ENCODE results near the gene RFTN1.

The RFTN1 gene

DNA sequence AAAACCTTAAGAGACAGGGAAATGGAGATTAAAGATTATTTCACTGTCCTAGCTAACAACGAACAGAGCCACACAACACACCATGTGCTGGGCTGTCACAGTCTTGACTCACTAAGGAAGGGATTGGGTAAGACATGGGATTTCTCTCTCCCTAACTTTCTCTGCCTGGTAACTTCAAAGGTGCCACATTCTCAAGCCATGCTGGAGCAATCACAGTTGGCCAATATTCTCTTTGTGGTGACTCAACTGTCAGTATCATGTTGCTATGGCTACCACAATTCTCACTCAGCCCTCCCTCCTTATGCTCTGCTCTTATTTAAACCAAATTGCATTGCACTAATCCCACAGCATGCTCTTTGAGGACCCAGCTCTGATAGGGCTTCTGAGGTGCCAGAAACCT lies 174.5 kb downstream of the RFTN1 start:
- peaks cover 15% of the 10 kb centered on the region for H3K4me1 Mint-ChIP-seq
- peaks cover 12% of the 10 kb centered on the region for H3K36me3 Mint-ChIP-seq
- H3K27me3 Mint-ChIP-seq = no peaks in the 10 kb centered on the region
- no peaks in the 10 kb centered on the region for H3K9me3 Mint-ChIP-seq
- no peak overlapping the region for H3K4me3 Mint-ChIP-seq
- DNase-seq (ENCODE audit: low spot score in 2 of 2) = no peak
- peak; percentile 32 for ATAC-seq (ENCODE audit: low read depth)
- H3K27ac Mint-ChIP-seq = no peak overlapping the region

DNA sequence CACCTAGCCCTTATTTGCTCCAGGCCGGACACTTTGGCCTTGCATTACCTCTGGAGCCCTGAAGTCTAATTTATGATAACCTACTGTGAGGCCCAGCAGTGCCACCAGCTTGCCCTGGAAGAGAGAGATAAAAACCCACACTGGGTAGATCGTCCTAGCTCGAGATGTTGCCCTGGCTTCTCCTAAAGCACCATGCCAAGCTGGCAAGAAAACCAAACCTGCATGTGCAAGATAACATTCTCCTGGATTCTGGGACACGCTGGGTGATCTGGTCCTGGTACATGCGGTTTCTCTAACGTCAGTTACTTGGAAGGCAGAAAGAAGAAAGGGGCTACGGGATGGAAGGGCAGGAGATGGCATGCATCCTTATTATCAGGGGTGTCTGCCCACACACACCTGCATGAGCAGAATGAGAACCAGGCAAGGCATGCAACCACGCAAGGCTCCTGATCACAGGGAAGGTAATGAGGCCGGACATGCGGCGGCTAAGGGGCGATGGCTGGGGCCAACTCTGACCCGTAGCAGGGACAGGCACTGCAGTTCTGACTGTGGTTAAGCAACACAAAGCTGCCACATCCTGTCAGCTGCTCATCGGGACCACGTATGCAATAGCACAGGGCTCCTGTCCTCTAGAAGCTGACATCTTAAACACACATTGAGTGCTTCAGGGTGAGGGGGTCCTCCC lies 175.5 kb downstream of the RFTN1 start:
- Mint-ChIP-seq H3K4me1 (peaks cover 10% of the 10 kb centered on the region), H3K36me3 (peaks cover 12% of the 10 kb centered on the region), H3K9me3 (no peaks in the 10 kb centered on the region), H3K4me3 (no peak overlapping the region), H3K27ac (peak overlapping the region; percentile 56), H3K27me3 (no peaks in the 10 kb centered on the region)
- no peak for DNase-seq (ENCODE audit: low spot score in 2 of 2)
- peak; percentile 83 for ATAC-seq (ENCODE audit: low read depth)

GRCh38 chr3:16336825-16337224 lies 176.7 kb downstream of the RFTN1 start:
- H3K27me3 Mint-ChIP-seq = no peaks in the 10 kb centered on the region
- no peak overlapping the region for H3K4me3 Mint-ChIP-seq
- ATAC-seq (ENCODE audit: low read depth) (no peak), DNase-seq (ENCODE audit: low spot score in 2 of 2) (no peak)
- peaks cover 16% of the 10 kb centered on the region for H3K36me3 Mint-ChIP-seq
- no peak overlapping the region for H3K27ac Mint-ChIP-seq
- H3K9me3 Mint-ChIP-seq = peaks cover 2% of the 10 kb centered on the region
- peaks cover 10% of the 10 kb centered on the region for H3K4me1 Mint-ChIP-seq

GRCh38 chr3:16335772-16336645 lies 177.5 kb downstream of the RFTN1 start:
- H3K4me1 Mint-ChIP-seq = peaks cover 10% of the 10 kb centered on the region

GRCh38 chr3:16335333-16335732 lies 178.2 kb downstream of the RFTN1 start:
- Mint-ChIP-seq H3K4me3 (no peak overlapping the region), H3K27ac (no peak overlapping the region), H3K9me3 (peaks cover 6% of the 10 kb centered on the region), H3K27me3 (no peaks in the 10 kb centered on the region), H3K36me3 (peaks cover 26% of the 10 kb centered on the region), H3K4me1 (peaks cover 10% of the 10 kb centered on the region)
- ATAC-seq (ENCODE audit: low read depth) (no peak), DNase-seq (ENCODE audit: low spot score in 2 of 2) (no peak)

More at GRCh38 chr3:16335772-16336645, 177.5 kb downstream of the RFTN1 start:
- no peaks in the 10 kb centered on the region for H3K27me3 Mint-ChIP-seq
- peak overlapping the region; percentile 40 for H3K27ac Mint-ChIP-seq
- no peak for ATAC-seq (ENCODE audit: low read depth)
- peaks cover 21% of the 10 kb centered on the region for H3K36me3 Mint-ChIP-seq
- peaks cover 6% of the 10 kb centered on the region for H3K9me3 Mint-ChIP-seq
- DNase-seq (ENCODE audit: low spot score in 2 of 2) = no peak
- no peak overlapping the region for H3K4me3 Mint-ChIP-seq

DNA sequence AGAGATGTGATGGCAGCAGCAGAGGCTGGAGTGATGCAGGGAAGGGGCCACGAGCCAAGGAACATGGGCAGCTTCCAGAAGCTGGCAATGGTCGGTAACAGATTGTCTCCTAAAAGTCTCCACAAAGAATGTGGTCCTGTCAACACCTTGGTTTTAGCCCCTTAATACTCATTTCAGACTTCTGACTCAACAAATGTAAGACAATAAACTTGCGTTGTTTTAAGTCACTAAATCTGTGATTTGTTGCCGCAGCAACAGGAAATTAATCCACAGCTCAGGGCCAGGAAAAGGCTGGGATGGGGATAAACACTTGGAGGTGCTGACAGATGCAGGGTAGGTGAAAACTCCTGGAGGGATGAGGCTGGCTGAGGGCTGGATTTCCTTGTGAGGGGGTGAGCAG lies 178.6 kb downstream of the RFTN1 start:
- H3K4me1 Mint-ChIP-seq = peaks cover 10% of the 10 kb centered on the region
- H3K36me3 Mint-ChIP-seq = peaks cover 29% of the 10 kb centered on the region
- DNase-seq (ENCODE audit: low spot score in 2 of 2) = no peak
- ATAC-seq (ENCODE audit: low read depth) = no peak
- no peak overlapping the region for H3K4me3 Mint-ChIP-seq
- no peak overlapping the region for H3K27ac Mint-ChIP-seq
- peaks cover 6% of the 10 kb centered on the region for H3K9me3 Mint-ChIP-seq
- H3K27me3 Mint-ChIP-seq = no peaks in the 10 kb centered on the region

DNA sequence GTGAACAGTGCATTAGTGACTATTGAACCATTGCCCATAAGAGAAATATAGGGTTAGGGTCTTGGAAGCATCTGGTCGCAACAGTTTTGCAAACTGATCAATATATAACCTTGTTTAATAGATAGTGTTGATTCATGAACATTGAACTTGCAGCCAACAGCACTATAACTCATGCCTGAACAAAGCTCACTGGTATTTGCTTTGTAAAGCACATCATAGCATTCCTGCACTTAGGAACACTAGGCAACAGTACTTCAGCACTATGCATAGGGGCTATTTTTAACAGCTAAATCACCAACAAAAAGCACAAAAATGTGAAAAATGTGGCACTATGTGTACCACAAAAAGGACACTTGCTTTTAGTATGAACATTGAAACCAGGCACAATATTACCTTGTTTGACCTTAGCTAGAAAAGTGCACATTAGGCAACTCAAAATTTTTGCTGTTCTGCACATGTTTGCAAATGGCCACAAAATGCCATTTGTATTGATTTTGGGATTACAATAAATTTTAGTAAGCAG lies 180.5 kb downstream of the RFTN1 start:
- Mint-ChIP-seq H3K27me3 (no peaks in the 10 kb centered on the region), H3K4me1 (peaks cover 4% of the 10 kb centered on the region), H3K4me3 (no peak overlapping the region), H3K9me3 (peaks cover 6% of the 10 kb centered on the region), H3K36me3 (peaks cover 32% of the 10 kb centered on the region), H3K27ac (no peak overlapping the region)
- DNase-seq (ENCODE audit: low spot score in 2 of 2) (no peak), ATAC-seq (ENCODE audit: low read depth) (no peak)

GRCh38 chr3:16331319-16331883 lies 182.1 kb downstream of the RFTN1 start:
- Mint-ChIP-seq H3K9me3 (peaks cover 6% of the 10 kb centered on the region), H3K27me3 (no peaks in the 10 kb centered on the region), H3K27ac (no peak overlapping the region), H3K4me3 (no peak overlapping the region), H3K36me3 (peaks cover 35% of the 10 kb centered on the region), H3K4me1 (no peaks in the 10 kb centered on the region)
- ATAC-seq (ENCODE audit: low read depth) (no peak), DNase-seq (ENCODE audit: low spot score in 2 of 2) (no peak)

DNA sequence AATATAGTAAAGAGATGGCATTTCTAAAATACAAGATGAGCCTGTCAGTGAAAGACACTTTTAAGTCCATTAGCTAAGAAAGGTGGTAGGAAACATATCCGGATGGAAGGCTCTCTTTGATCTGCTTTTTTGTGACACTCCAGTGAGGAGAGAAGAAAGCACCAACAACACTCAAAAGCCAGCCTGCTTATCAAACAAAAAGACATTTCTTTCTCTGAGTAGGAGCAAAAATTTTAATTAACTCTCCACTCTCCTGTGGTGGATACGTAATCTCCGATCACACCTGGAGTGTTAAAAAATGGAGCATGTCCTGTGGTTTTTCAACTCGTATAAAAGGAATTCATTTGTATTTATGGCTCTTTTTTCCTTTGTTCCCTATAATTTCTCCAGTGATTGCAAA lies 183.1 kb downstream of the RFTN1 start:
- H3K4me3 Mint-ChIP-seq = no peak overlapping the region
- no peaks in the 10 kb centered on the region for H3K27me3 Mint-ChIP-seq
- no peak overlapping the region for H3K27ac Mint-ChIP-seq

DNA sequence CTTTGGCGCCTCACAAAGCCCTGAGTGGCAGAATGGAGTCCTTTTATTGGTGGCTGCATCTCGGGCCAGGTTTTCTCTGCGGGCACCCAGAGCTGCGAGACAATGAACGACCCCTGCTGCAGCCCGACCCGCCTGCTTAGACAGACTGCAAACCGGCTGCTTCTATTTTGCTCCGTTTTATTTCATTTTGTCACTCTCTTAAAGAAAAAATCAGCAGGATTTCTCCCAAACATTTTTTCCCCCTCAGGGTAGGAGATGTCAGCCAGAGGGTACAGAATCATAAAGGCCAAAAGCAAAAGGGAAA lies 183.7 kb downstream of the RFTN1 start:
- Mint-ChIP-seq H3K4me1 (no peaks in the 10 kb centered on the region), H3K27me3 (no peaks in the 10 kb centered on the region), H3K9me3 (peaks cover 6% of the 10 kb centered on the region), H3K4me3 (no peak overlapping the region), H3K36me3 (peaks cover 31% of the 10 kb centered on the region), H3K27ac (no peak overlapping the region)
- ATAC-seq (ENCODE audit: low read depth) = no peak
- DNase-seq (ENCODE audit: low spot score in 2 of 2) = no peak

More for the DNA sequence above, 183.1 kb downstream of the RFTN1 start:
- Mint-ChIP-seq H3K4me1 (no peaks in the 10 kb centered on the region), H3K9me3 (peaks cover 6% of the 10 kb centered on the region), H3K36me3 (peaks cover 33% of the 10 kb centered on the region)
- DNase-seq (ENCODE audit: low spot score in 2 of 2) = no peak
- no peak for ATAC-seq (ENCODE audit: low read depth)

- Mint-ChIP-seq H3K27me3 (no peaks in the 10 kb centered on the region), H3K4me3 (no peak overlapping the region), H3K9me3 (peaks cover 6% of the 10 kb centered on the region), H3K4me1 (no peaks in the 10 kb centered on the region), H3K27ac (no peak overlapping the region), H3K36me3 (peaks cover 27% of the 10 kb centered on the region)
- ATAC-seq (ENCODE audit: low read depth) (no peak), DNase-seq (ENCODE audit: low spot score in 2 of 2) (no peak)
Measured at GRCh38 chr3:16329036-16329825, 184.3 kb downstream of the RFTN1 start.

DNA sequence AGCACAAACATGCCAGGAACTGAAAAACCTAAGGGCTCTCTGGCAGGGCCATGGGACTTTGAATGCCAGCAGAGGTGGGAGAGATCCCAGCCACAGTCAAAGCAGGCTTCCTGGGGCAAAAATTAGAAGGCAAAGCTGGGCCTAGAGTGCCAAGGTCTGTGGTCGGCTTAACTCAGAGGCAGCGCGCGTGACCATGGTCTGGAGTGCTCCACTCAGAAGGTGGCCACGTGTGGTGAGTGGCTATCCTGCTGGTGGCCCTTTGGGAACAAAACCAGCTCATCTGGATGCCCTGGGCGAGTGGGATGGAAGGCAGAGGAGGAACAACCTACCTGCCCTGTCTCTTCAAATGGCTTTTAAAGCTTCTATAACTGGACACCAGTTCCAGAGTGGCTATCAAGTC lies 185.4 kb downstream of the RFTN1 start:
- no peak for ATAC-seq (ENCODE audit: low read depth)
- no peak overlapping the region for H3K4me3 Mint-ChIP-seq
- no peak overlapping the region for H3K27ac Mint-ChIP-seq

GRCh38 chr3:16326724-16327349 lies 186.7 kb downstream of the RFTN1 start:
- no peak overlapping the region for H3K27ac Mint-ChIP-seq
- peaks cover 4% of the 10 kb centered on the region for H3K9me3 Mint-ChIP-seq
- H3K36me3 Mint-ChIP-seq = peaks cover 24% of the 10 kb centered on the region
- H3K4me1 Mint-ChIP-seq = no peaks in the 10 kb centered on the region
- H3K27me3 Mint-ChIP-seq = no peaks in the 10 kb centered on the region
- no peak overlapping the region for H3K4me3 Mint-ChIP-seq
- ATAC-seq (ENCODE audit: low read depth) (no peak), DNase-seq (ENCODE audit: low spot score in 2 of 2) (no peak)

More for the DNA sequence above, 185.4 kb downstream of the RFTN1 start:
- Mint-ChIP-seq H3K27me3 (no peaks in the 10 kb centered on the region), H3K9me3 (peaks cover 6% of the 10 kb centered on the region), H3K4me1 (no peaks in the 10 kb centered on the region), H3K36me3 (peaks cover 26% of the 10 kb centered on the region)
- no peak for DNase-seq (ENCODE audit: low spot score in 2 of 2)
